ENCODE measurements around the gene NRG2. TPM values are rescaled to one million over a fixed set of nuclear protein-coding genes. Genes with fewer than 3 reads are reported as not detected.

The NRG2 gene
- total RNA-seq, 6 donors from 2014 or later: 0.46 to 4.2 (median 1.5) TPM

DNA sequence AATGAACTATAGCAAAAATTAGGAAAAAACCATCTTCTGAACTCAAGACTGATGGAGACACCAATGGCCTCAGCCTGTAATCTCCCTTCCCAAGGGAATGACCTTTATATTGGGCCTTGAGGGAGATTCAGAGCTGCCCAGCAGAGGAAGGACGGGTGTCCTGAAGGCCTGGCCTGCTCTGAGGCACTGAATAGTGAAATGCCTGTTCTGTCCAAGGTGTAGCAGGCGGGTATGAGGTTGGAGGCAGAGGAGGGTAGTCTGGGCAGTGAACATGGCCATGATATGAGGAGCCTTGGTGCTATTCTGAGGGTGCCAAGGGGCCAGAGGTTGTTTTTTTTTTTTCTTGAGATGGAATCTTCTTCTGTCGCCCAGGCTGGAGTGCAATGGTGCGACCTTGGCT lies 222.5 kb downstream of the NRG2 start:
- Histone ChIP-seq H3K27me3 (no peaks in the 10 kb centered on the region), H3K27ac (no peak overlapping the region), H3K9me3 (peaks cover 0 to 7% (median 2%) of the 10 kb centered on the region in 4 donors), H3K36me3 (no peaks in the 10 kb centered on the region), H3K4me1 (no peaks in the 10 kb centered on the region), H3K4me3 (no peak overlapping the region)
- ATAC-seq (ENCODE audit: low FRiP score in 2 of 2) (no peak), DNase-seq (no peak)
- TF ChIP-seq POLR2AphosphoS5 (IDR thresholded peaks at IDR 0.05): no peak
- no peak for TF ChIP-seq EP300 (IDR thresholded peaks at IDR 0.05)
- TF ChIP-seq POLR2A (IDR thresholded peaks at IDR 0.05): no peak
- TF ChIP-seq CTCF (IDR thresholded peaks at IDR 0.05): no peak
- 88 to 90% methylated on average over 4 of the region's 4 CpGs for WGBS, 2 donors

GRCh38 chr5:139820130-139820529 lies 223.0 kb downstream of the NRG2 start:
- 72 to 76% methylated on average over 7 of the region's 7 CpGs for WGBS, 2 donors

DNA sequence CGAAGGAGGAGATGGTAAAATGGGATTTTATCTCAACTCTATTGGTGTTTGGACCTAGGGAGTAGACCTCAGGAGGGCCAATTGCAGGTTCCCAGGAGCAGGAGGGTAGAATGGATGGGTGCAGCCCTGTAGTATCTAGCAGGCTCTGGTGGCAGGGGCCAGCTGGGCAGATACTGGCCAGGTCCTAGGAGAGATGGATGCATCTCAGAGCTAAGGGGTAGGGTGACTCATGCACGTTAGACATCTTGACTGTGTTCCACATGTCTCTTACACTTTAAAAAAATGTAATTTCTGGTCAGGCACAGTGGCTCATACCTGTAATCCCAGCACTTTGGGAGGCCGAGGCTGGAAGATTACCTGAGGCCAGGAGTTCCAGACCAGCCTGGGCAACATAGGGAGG lies 225.1 kb downstream of the NRG2 start:
- Histone ChIP-seq H3K9me3 (peaks cover 0 to 7% (median 2%) of the 10 kb centered on the region in 4 donors), H3K4me3 (no peak overlapping the region), H3K36me3 (no peaks in the 10 kb centered on the region), H3K4me1 (no peaks in the 10 kb centered on the region), H3K27ac (no peak overlapping the region), H3K27me3 (no peaks in the 10 kb centered on the region)
- 78 to 89% methylated on average over 3 of the region's 3 CpGs for WGBS, 2 donors
- TF ChIP-seq POLR2A (IDR thresholded peaks at IDR 0.05): no peak
- TF ChIP-seq EP300 (IDR thresholded peaks at IDR 0.05): no peak
- no peak for TF ChIP-seq CTCF (IDR thresholded peaks at IDR 0.05)
- no peak for TF ChIP-seq POLR2AphosphoS5 (IDR thresholded peaks at IDR 0.05)
- no peak for DNase-seq
- ATAC-seq (ENCODE audit: low FRiP score in 2 of 2): no peak

More at GRCh38 chr5:139820130-139820529, 223.0 kb downstream of the NRG2 start:
- Histone ChIP-seq H3K4me3 (no peak overlapping the region), H3K27ac (no peak overlapping the region), H3K27me3 (no peaks in the 10 kb centered on the region), H3K36me3 (no peaks in the 10 kb centered on the region), H3K4me1 (no peaks in the 10 kb centered on the region), H3K9me3 (peaks cover 0 to 7% (median 2%) of the 10 kb centered on the region in 4 donors)
- ATAC-seq (ENCODE audit: low FRiP score in 2 of 2): no peak
- DNase-seq: no peak
- TF ChIP-seq EP300 (IDR thresholded peaks at IDR 0.05) (no peak), POLR2A (IDR thresholded peaks at IDR 0.05) (no peak), POLR2AphosphoS5 (IDR thresholded peaks at IDR 0.05) (no peak), CTCF (IDR thresholded peaks at IDR 0.05) (no peak)

DNA sequence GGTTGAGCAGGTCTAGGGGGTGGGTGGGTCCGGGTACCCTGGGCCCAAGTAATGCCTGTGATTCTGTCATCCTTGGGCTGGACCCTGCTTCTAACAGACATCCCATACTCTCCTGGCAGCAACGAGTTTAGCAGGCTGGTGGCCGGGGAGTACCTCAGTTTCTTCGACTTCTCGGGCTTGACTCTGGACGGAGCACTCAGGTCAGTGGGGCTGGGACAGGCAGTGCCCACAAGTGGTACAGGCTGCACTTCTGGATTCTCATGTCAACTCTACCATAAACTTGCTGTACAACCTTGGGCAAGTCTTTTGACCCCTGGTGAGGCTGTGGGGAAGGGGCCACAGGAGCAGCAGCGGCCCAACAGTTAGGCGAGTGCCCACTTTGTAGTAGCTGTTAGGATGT lies 225.7 kb downstream of the NRG2 start:
- Histone ChIP-seq H3K27ac (no peak overlapping the region), H3K9me3 (peaks cover 0 to 7% (median 2%) of the 10 kb centered on the region in 4 donors), H3K4me1 (no peaks in the 10 kb centered on the region), H3K27me3 (no peaks in the 10 kb centered on the region), H3K4me3 (no peak overlapping the region), H3K36me3 (no peaks in the 10 kb centered on the region)
- WGBS, 2 donors: 82 to 89% methylated on average over 7 to 8 of the region's 8 CpGs
- DNase-seq (no peak), ATAC-seq (ENCODE audit: low FRiP score in 2 of 2) (no peak)
- TF ChIP-seq CTCF (IDR thresholded peaks at IDR 0.05) (no peak), POLR2AphosphoS5 (IDR thresholded peaks at IDR 0.05) (no peak), POLR2A (IDR thresholded peaks at IDR 0.05) (no peak), EP300 (IDR thresholded peaks at IDR 0.05) (no peak)

- Histone ChIP-seq H3K27ac (no peak overlapping the region), H3K36me3 (no peaks in the 10 kb centered on the region), H3K4me1 (no peaks in the 10 kb centered on the region), H3K27me3 (no peaks in the 10 kb centered on the region), H3K9me3 (peaks cover 0 to 7% (median 2%) of the 10 kb centered on the region in 4 donors), H3K4me3 (no peak overlapping the region)
- TF ChIP-seq CTCF (IDR thresholded peaks at IDR 0.05) (no peak), POLR2AphosphoS5 (IDR thresholded peaks at IDR 0.05) (no peak), EP300 (IDR thresholded peaks at IDR 0.05) (no peak), POLR2A (IDR thresholded peaks at IDR 0.05) (no peak)
- ATAC-seq (ENCODE audit: low FRiP score in 2 of 2): no peak
- DNase-seq: no peak
- WGBS, 2 donors: 92 to 93% methylated on average over 12 of the region's 12 CpGs
Measured at GRCh38 chr5:139816566-139816965, 226.5 kb downstream of the NRG2 start.
